ENCODE data around the gene PUDP.

PUDP gene

GRCh38 chrX:7149411-7149810 is 1.5 kb upstream of the PUDP start:
- H3K23ac ChIP-seq (ENCODE audit: low read length), result no peak overlapping the region
- H2BK12ac ChIP-seq (ENCODE audit: low read length), result no peak overlapping the region
- H3K4me1 ChIP-seq (ENCODE audit: control insufficient read depth in 1 of 2, insufficient read depth in 2 of 2, low read length in 2 of 2), result peaks cover 0 to under 1% of the 10 kb centered on the region in 2 experiments
- H3K27ac ChIP-seq (ENCODE audit: low read depth, low read length), result no peak overlapping the region
- no peak overlapping the region for H4K91ac ChIP-seq (ENCODE audit: low read depth, low read length)
- no peak overlapping the region for H4K8ac ChIP-seq (ENCODE audit: low read depth, low read length)
- H2AFZ ChIP-seq (ENCODE audit: insufficient read depth, low read length, poor library complexity), result no peak overlapping the region
- no peak overlapping the region for H2BK5ac ChIP-seq (ENCODE audit: low read depth, low read length, poor library complexity)
- H3K4me2 ChIP-seq (ENCODE audit: low read length), result no peak overlapping the region
- no CpG with 5 or more reads among the region's 5 CpGs for WGBS (ENCODE audit: extremely low coverage, insufficient coverage, insufficient read length)
- H4K12ac ChIP-seq (ENCODE audit: low read depth, low read length), result no peak overlapping the region
- H3K9me3 ChIP-seq (ENCODE audit: insufficient read depth, low read depth, low read length), result no peaks in the 10 kb centered on the region
- H3K14ac ChIP-seq (ENCODE audit: low read length), result no peak overlapping the region
- no peaks in the 10 kb centered on the region for H3K27me3 ChIP-seq (ENCODE audit: insufficient read depth, low read length)
- H3K18ac ChIP-seq (ENCODE audit: low read length), result no peak overlapping the region
- DNase-seq, result no peak
- H3K36me3 ChIP-seq (ENCODE audit: control insufficient read depth in 1 of 2, insufficient read depth in 2 of 2, low read length in 2 of 2), result no peaks in the 10 kb centered on the region
- no peak overlapping the region for H3K9ac ChIP-seq (ENCODE audit: low read length)
- peaks cover 3% of the 10 kb centered on the region for H3K79me1 ChIP-seq (ENCODE audit: low read length)
- H3K4ac ChIP-seq (ENCODE audit: low read depth, low read length), result no peak overlapping the region
- peaks cover 4% of the 10 kb centered on the region for H3K79me2 ChIP-seq (ENCODE audit: control insufficient read depth, insufficient read depth, low read length, poor library complexity)
- H2AK5ac ChIP-seq (ENCODE audit: low read length), result no peak overlapping the region
- H2BK120ac ChIP-seq (ENCODE audit: insufficient read depth, low read length, poor library complexity), result no peak overlapping the region
- H3K4me3 ChIP-seq (ENCODE audit: low read depth, low read length), result no peak overlapping the region

- Histone ChIP-seq H2BK5ac (ENCODE audit: low read depth, low read length, poor library complexity) (peak within 1 kb of the TSS; percentile 93), H3K9me3 (ENCODE audit: insufficient read depth, low read depth, low read length) (no peaks in the 10 kb centered on the region), H3K4ac (ENCODE audit: low read depth, low read length) (peak within 1 kb of the TSS; percentile 91), H3K79me2 (ENCODE audit: control insufficient read depth, insufficient read depth, low read length, poor library complexity) (peaks cover 4% of the 10 kb centered on the region), H2AFZ (ENCODE audit: insufficient read depth, low read length, poor library complexity) (peak within 1 kb of the TSS; percentile 85), H2BK12ac (ENCODE audit: low read length) (peak within 1 kb of the TSS; percentile 45), H3K18ac (ENCODE audit: low read length) (peak within 1 kb of the TSS; percentile 91), H4K91ac (ENCODE audit: low read depth, low read length) (peak within 1 kb of the TSS; percentile 99), H3K27ac (ENCODE audit: low read depth, low read length) (peak within 1 kb of the TSS; percentile 82), H4K12ac (ENCODE audit: low read depth, low read length) (peak within 1 kb of the TSS; percentile 97), H2AK5ac (ENCODE audit: low read length) (no peak within 1 kb of the TSS), H3K9ac (ENCODE audit: low read length) (peak within 1 kb of the TSS; percentile 82), H3K4me1 (ENCODE audit: control insufficient read depth in 1 of 2, insufficient read depth in 2 of 2, low read length in 2 of 2) (peaks cover 0 to 3% of the 10 kb centered on the region in 2 experiments), H3K23ac (ENCODE audit: low read length) (no peak within 1 kb of the TSS), H2BK120ac (ENCODE audit: insufficient read depth, low read length, poor library complexity) (peak within 1 kb of the TSS; percentile 95), H4K8ac (ENCODE audit: low read depth, low read length) (peak within 1 kb of the TSS; percentile 95), H3K4me2 (ENCODE audit: low read length) (peak within 1 kb of the TSS; percentile 81), H3K27me3 (ENCODE audit: insufficient read depth, low read length) (no peaks in the 10 kb centered on the region), H3K4me3 (ENCODE audit: low read depth, low read length) (peak within 1 kb of the TSS; percentile 92), H3K36me3 (ENCODE audit: control insufficient read depth in 1 of 2, insufficient read depth in 2 of 2, low read length in 2 of 2) (no peaks in the 10 kb centered on the region), H3K14ac (ENCODE audit: low read length) (peak within 1 kb of the TSS; percentile 96), H3K79me1 (ENCODE audit: low read length) (peaks cover 3% of the 10 kb centered on the region)
- no CpG with 5 or more reads among the region's 61 CpGs for WGBS (ENCODE audit: extremely low coverage, insufficient coverage, insufficient read length)
- peak; percentile 25 to 62 for DNase-seq
These were observed 458 bp downstream of the PUDP start, which contains the start of gene STS for GRCh38 chrX:7147413-7147977. STS (plus strand) TSS chrX:7147712; CDS start chrX:7253200, 105,488 bp downstream.

- H3K18ac ChIP-seq (ENCODE audit: low read length), result no peak overlapping the region
- peak overlapping the region; percentile 92 for H3K4me3 ChIP-seq (ENCODE audit: low read depth, low read length)
- H4K12ac ChIP-seq (ENCODE audit: low read depth, low read length), result no peak overlapping the region
- H2BK5ac ChIP-seq (ENCODE audit: low read depth, low read length, poor library complexity), result no peak overlapping the region
- no peak overlapping the region for H4K91ac ChIP-seq (ENCODE audit: low read depth, low read length)
- no peak overlapping the region for H2AK5ac ChIP-seq (ENCODE audit: low read length)
- H3K4ac ChIP-seq (ENCODE audit: low read depth, low read length), result no peak overlapping the region
- no peaks in the 10 kb centered on the region for H3K36me3 ChIP-seq (ENCODE audit: control insufficient read depth in 1 of 2, insufficient read depth in 2 of 2, low read length in 2 of 2)
- no peak overlapping the region for H2BK12ac ChIP-seq (ENCODE audit: low read length)
- H3K9me3 ChIP-seq (ENCODE audit: insufficient read depth, low read depth, low read length), result no peaks in the 10 kb centered on the region
- H2AFZ ChIP-seq (ENCODE audit: insufficient read depth, low read length, poor library complexity), result no peak overlapping the region
- H3K27me3 ChIP-seq (ENCODE audit: insufficient read depth, low read length), result no peaks in the 10 kb centered on the region
- WGBS (ENCODE audit: extremely low coverage, insufficient coverage, insufficient read length), result no CpG with 5 or more reads among the region's 13 CpGs
- H3K79me1 ChIP-seq (ENCODE audit: low read length), result peaks cover 3% of the 10 kb centered on the region
- no peak overlapping the region for H4K8ac ChIP-seq (ENCODE audit: low read depth, low read length)
- no peak overlapping the region for H3K27ac ChIP-seq (ENCODE audit: low read depth, low read length)
- peak overlapping the region; percentile 81 for H3K4me2 ChIP-seq (ENCODE audit: low read length)
- no peak overlapping the region for H3K9ac ChIP-seq (ENCODE audit: low read length)
- no peak overlapping the region for H3K23ac ChIP-seq (ENCODE audit: low read length)
- peak; percentile 6 to 64 for DNase-seq
- no peak overlapping the region for H3K14ac ChIP-seq (ENCODE audit: low read length)
- peaks cover 4% of the 10 kb centered on the region for H3K79me2 ChIP-seq (ENCODE audit: control insufficient read depth, insufficient read depth, low read length, poor library complexity)
- peaks cover 0 to 3% of the 10 kb centered on the region in 2 experiments for H3K4me1 ChIP-seq (ENCODE audit: control insufficient read depth in 1 of 2, insufficient read depth in 2 of 2, low read length in 2 of 2)
- no peak overlapping the region for H2BK120ac ChIP-seq (ENCODE audit: insufficient read depth, low read length, poor library complexity)
These were observed 1.1 kb downstream of the PUDP start for GRCh38 chrX:7146703-7147412.

- H3K23ac ChIP-seq (ENCODE audit: low read length), result no peak overlapping the region
- no peak overlapping the region for H2AFZ ChIP-seq (ENCODE audit: insufficient read depth, low read length, poor library complexity)
- no peak overlapping the region for H3K18ac ChIP-seq (ENCODE audit: low read length)
- no peaks in the 10 kb centered on the region for H3K27me3 ChIP-seq (ENCODE audit: insufficient read depth, low read length)
- no CpG with 5 or more reads among the region's 3 CpGs for WGBS (ENCODE audit: extremely low coverage, insufficient coverage, insufficient read length)
- no peak overlapping the region for H3K4me2 ChIP-seq (ENCODE audit: low read length)
- no peak overlapping the region for H2AK5ac ChIP-seq (ENCODE audit: low read length)
- no peak overlapping the region for H4K12ac ChIP-seq (ENCODE audit: low read depth, low read length)
- no peaks in the 10 kb centered on the region for H3K9me3 ChIP-seq (ENCODE audit: insufficient read depth, low read depth, low read length)
- H2BK120ac ChIP-seq (ENCODE audit: insufficient read depth, low read length, poor library complexity), result no peak overlapping the region
- H4K8ac ChIP-seq (ENCODE audit: low read depth, low read length), result no peak overlapping the region
- no peak overlapping the region for H2BK5ac ChIP-seq (ENCODE audit: low read depth, low read length, poor library complexity)
- peaks cover 4% of the 10 kb centered on the region for H3K79me2 ChIP-seq (ENCODE audit: control insufficient read depth, insufficient read depth, low read length, poor library complexity)
- H3K79me1 ChIP-seq (ENCODE audit: low read length), result peaks cover 3% of the 10 kb centered on the region
- no peak overlapping the region for H3K4me3 ChIP-seq (ENCODE audit: low read depth, low read length)
- peak; percentile 15 to 85 for DNase-seq
- no peak overlapping the region for H3K27ac ChIP-seq (ENCODE audit: low read depth, low read length)
- no peaks in the 10 kb centered on the region for H3K36me3 ChIP-seq (ENCODE audit: control insufficient read depth in 1 of 2, insufficient read depth in 2 of 2, low read length in 2 of 2)
- H3K4me1 ChIP-seq (ENCODE audit: control insufficient read depth in 1 of 2, insufficient read depth in 2 of 2, low read length in 2 of 2), result peaks cover 0 to 3% of the 10 kb centered on the region in 2 experiments
- no peak overlapping the region for H3K14ac ChIP-seq (ENCODE audit: low read length)
- no peak overlapping the region for H3K9ac ChIP-seq (ENCODE audit: low read length)
- H2BK12ac ChIP-seq (ENCODE audit: low read length), result no peak overlapping the region
- no peak overlapping the region for H4K91ac ChIP-seq (ENCODE audit: low read depth, low read length)
- no peak overlapping the region for H3K4ac ChIP-seq (ENCODE audit: low read depth, low read length)
These were observed 1.8 kb downstream of the PUDP start for GRCh38 chrX:7146020-7146702.

Measured in trophoblast cell (in vitro differentiated cells and primary cell).